ENCODE results near the gene SCGB1A1.

Gene SCGB1A1

DNA sequence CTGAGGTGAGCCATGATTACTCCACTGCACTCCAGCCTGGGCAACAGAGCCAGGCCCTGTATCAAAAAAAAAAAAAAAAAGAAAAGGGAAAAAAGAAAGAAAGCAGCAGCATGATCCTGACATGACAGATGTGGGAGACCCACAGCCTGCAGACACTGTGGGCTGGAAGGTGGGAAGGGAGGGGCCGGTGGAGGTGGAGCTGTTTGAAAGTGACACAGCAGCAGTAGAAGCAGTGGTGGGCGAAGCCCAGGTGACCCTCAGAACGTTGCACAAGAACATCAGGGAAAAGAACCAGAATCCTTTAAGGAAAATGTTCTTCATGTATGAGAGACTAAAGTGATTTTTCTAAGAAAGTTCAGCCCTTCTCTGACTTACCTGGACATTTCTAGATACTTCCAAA lies 26.3 kb upstream of the SCGB1A1 start:
- no peak for TF ChIP-seq ZNF274 (IDR thresholded peaks at IDR 0.05; ENCODE audit: low read depth, low read length)
- H3K4me3 ChIP-seq (ENCODE audit: low read length), result no peak overlapping the region

DNA sequence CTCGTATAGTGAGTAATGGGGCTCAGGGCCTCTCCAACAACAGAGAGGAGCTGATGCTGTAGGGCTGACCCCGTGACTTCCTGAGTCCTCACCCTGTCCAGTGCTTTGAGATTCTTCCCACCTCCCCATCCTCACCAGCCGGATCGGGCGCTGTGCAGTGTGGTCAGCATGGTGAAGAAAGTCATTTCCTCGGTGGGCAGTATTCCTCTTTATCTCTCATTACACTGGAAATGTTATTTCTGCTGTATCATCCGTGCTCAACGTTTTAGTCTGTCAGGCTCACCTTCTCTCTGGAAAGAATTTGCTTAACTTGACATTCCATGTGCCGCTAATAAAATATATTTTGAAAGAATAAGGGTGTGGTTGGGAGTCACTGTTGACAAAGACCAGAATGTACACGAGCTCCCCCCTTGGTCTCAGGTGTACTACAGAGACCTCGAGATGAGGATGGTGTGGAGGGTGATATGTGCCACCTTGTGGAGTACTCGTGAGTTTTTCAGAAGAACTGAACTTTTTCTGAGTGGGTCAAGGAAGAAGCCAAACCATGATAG lies 25.7 kb upstream of the SCGB1A1 start:
- no peak overlapping the region for H3K4me3 ChIP-seq (ENCODE audit: low read length)
- TF ChIP-seq ZNF274 (IDR thresholded peaks at IDR 0.05; ENCODE audit: low read depth, low read length), result no peak

DNA sequence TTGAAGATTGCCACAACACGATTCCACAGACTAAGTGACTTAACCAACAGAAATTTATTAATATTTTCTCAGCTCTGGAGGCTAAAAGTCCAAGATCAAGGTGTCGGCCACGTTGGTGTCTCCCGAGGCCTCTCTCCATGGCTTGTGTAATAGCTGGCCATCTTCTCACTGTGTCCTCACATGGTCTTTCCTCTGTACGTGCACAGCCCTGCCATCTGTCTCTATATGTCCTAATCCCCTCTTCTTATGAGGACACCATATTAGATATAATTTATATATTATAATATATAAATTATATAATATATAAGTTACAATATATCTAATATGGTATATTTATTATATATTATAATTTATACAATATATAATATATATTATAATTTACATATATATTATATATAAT lies 25.1 kb upstream of the SCGB1A1 start:
- H3K4me3 ChIP-seq (ENCODE audit: low read length), result no peak overlapping the region
- TF ChIP-seq ZNF274 (IDR thresholded peaks at IDR 0.05; ENCODE audit: low read depth, low read length), result no peak

DNA sequence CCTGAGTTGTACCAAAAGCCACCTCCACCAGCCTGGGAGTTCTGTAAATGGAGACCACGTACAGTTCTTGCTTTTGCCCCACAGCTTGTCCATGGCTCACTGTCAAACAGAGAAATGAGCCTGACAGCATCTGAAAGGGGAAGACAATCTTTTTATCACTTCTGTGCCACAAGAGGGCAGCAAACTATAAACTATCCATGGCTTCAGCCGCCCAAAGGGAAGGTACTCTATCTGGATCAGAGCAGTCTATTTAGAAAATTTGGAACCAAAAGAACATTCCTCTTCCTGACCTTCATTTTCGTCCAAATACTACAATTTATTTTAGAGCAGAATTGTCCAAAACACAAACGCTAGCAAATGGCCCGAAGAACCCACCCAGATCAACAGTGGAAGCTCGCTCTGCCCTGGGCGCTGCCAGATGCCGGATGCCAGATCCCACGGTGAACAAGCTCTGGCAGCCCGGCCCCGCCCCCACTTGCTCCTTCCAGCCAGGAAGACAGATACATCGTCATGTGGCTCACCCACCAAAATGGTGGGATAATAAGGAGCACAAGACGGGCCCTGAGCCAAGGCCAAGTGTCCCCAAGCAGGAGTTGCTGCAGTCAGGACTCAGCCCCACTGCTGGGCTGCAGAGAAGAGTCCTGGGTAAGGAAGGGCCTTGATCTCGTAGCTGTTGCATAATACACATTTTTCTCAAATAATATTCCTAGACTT lies 23.9 kb upstream of the SCGB1A1 start:
- H3K4me3 ChIP-seq (ENCODE audit: low read length), result no peak overlapping the region

DNA sequence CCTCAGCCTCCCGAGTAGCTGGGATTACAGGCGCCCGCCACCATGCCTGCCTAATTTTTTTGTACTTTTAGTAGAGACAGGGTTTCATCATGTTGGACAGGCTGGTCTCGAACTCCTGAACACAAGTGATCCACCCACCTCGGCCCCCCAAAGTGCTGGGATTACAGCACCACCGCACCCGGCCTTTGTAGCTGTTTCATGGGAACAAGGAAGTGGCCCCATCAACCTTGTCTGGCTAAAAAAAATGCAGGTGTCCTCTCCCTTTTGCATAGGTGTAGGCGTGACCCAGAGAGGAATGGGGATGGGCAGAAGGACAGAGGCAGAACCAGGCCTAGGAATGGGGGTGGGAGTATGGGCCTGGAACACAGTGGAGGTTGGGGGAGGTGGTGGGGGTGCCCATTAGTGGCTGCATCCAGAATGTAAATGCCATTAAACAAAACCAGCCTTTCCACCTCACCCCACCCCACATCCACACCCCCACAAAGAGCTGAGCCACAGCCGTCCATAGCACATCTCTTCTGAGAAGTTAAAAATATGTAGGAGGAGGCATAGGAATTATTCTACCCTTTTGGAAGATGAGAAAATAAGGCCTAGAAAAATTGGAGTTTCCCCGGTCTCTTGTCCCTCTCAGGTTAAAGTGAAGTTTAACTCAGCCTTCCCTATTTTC lies 22.8 kb upstream of the SCGB1A1 start:
- H3K4me3 ChIP-seq (ENCODE audit: low read length), result no peak overlapping the region
- TF ChIP-seq ZNF274 (IDR thresholded peaks at IDR 0.05; ENCODE audit: low read depth, low read length), result no peak

More for the DNA sequence above, 23.9 kb upstream of the SCGB1A1 start:
- no peak for TF ChIP-seq ZNF274 (IDR thresholded peaks at IDR 0.05; ENCODE audit: low read depth, low read length)

DNA sequence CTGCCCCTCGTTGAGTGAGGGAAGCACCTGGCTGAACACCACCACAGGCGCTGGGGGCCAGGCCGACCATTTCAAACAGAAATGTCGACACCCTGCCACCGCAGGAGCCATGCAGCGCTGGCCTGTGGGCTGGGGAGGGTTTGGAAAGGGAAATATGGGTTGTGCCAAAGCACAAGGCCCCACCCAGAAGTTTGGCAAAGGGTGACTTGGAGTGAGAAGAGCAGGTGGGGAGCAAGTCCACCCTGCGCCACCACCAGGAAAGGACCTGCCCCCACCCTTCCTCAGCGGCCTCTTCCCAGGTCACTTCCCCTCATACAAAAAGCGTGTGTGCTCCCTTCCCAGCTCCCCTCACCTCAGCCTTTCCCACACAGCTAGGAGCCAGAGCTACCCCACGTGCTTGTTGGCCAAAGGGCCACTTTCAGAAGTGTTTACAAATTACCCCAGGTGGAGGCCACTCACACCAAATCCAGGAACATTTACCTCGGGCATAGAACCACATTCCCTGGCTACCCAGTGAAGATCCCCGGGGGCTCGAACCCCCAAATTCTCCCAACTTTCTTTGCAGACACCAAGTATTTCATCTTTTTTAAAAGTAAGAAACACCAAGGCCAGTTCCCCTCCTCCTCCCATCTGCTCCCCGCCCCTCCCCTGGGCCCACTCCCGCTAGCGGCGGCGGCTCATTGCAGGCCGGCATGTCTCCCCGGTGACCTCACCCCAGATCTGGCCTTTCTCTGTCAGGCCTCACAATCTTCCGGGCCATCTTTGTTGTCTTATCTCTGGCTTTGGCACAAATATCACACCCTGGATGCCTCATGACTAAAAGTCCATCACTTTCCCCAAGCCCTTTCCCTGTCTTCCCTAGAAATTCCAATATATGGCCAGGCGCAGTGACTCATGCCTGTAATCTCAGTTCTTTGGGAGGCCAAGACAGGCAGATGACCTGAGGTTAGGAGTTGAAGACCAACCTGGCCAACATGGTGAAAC lies 20.5 kb upstream of the SCGB1A1 start:
- no peak for TF ChIP-seq ZNF274 (IDR thresholded peaks at IDR 0.05; ENCODE audit: low read depth, low read length)

DNA sequence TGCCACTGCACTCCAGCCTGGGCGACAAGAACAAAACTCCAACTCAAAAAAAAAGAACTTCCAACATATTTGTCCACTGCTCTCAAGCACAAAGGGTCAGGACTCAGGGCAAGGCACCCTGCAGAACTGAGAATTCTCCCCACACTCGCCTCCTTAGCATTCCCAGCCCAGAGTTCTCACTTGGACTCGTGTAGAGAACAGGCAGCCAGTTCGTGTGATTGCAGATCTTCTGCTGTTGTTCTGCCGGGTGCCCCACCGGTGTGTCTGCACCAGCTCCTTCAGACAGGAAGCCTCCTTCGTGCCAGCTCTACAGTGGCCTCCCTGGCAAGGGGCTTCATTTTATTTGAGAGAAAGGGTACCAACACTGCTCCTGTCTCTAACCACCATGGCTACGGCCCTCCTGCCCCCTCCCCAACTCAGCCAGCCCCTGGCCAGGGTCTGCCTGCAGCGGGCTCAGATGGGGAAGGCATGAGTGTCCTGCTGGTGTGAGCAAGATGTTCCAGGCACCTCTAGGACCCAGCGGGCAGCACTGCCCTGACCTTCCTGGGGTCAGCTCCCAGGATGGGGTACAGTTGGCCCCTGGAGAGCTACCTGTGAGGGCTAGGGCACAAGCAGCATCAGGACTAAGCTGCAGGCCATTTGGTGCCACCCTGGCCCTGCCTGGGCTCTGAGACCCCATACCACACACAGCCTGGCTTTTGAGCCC lies 19.5 kb upstream of the SCGB1A1 start:
- TF ChIP-seq ZNF274 (IDR thresholded peaks at IDR 0.05; ENCODE audit: low read depth, low read length), result no peak
- no peak overlapping the region for H3K4me3 ChIP-seq (ENCODE audit: low read length)

More for the DNA sequence above, 20.5 kb upstream of the SCGB1A1 start:
- H3K4me3 ChIP-seq (ENCODE audit: low read length), result no peak overlapping the region

DNA sequence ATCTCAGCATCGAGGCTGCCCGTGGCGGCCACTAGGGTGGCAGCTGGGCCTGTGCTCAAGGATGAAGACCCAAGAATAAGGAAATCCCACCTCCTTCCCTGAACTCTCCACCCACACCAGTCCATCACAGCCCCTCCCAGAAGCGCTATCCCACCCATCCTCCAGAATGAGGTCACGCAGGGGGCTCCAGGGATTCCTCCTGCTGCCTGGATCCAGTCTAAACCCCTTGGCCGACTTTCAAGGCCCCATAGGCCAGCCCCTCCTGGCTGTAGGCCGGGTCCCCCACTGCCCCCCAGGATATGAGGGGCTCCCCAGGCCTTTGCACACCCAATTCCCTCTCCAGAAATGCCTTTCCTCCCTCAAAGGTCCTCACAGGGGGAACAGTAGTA lies 19.0 kb upstream of the SCGB1A1 start:
- no peak for TF ChIP-seq ZNF274 (IDR thresholded peaks at IDR 0.05; ENCODE audit: low read depth, low read length)
- H3K4me3 ChIP-seq (ENCODE audit: low read length), result no peak overlapping the region

DNA sequence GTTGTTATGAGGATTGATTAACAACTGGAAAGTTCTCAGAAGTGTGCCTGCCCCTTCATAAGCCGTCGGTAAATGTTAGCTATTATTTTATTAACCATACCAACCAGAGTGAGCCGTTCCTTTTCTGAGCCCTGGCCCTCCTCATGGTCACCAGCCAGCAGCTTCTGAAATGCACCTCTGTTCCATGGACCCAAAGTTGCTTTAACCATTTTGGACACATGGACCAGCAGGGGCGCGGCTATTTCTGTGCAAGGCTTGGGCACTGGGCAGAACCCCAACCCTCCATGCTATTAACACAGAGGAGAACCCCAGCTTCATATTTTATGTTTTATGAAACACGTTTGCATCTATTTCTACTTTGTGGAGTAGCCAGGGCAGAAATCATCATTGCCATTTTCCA lies 18.6 kb upstream of the SCGB1A1 start:
- H3K4me3 ChIP-seq (ENCODE audit: low read length), result no peak overlapping the region
- no peak for TF ChIP-seq ZNF274 (IDR thresholded peaks at IDR 0.05; ENCODE audit: low read depth, low read length)

DNA sequence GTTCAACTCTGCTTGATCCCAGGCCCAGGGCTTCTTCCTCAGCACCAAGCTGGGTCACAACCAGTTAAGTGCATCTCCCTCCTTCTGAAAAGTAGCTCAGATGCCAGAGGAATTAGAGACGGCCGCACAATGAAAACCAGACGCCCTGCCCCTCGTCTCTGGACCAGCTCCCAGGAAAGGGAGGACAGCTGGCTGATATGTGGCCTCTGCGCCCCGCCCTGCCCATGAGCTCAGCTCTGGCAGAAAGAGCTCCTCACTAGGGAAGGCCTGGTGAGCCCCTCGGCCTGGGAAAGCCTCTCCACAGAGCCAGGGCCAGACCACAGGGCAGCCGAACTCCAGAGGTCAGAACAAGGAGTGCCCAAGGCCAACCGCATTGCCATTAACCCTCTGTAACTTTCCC lies 18.1 kb upstream of the SCGB1A1 start:
- no peak overlapping the region for H3K4me3 ChIP-seq (ENCODE audit: low read length)
- no peak for TF ChIP-seq ZNF274 (IDR thresholded peaks at IDR 0.05; ENCODE audit: low read depth, low read length)

DNA sequence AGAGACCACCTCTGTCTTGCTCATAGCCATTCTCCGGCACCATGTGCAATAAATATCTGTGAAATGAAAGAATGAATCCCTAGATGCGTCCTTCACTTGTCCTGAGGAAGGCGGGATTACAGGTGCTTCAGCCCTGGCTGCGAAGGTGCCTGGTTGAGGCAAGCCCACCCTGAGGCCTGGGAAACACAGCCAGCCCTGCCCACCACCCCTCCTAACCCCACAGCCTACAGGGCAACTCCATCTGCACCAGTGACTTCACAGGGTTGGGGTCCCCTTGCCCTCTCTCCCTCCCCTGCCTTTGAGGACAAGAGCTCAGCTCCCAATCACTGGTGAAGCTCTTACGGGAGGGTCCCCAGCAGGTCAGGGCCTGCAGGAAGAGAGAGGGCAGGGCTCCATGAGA lies 17.5 kb upstream of the SCGB1A1 start:
- TF ChIP-seq ZNF274 (IDR thresholded peaks at IDR 0.05; ENCODE audit: low read depth, low read length), result no peak
- no peak overlapping the region for H3K4me3 ChIP-seq (ENCODE audit: low read length)

DNA sequence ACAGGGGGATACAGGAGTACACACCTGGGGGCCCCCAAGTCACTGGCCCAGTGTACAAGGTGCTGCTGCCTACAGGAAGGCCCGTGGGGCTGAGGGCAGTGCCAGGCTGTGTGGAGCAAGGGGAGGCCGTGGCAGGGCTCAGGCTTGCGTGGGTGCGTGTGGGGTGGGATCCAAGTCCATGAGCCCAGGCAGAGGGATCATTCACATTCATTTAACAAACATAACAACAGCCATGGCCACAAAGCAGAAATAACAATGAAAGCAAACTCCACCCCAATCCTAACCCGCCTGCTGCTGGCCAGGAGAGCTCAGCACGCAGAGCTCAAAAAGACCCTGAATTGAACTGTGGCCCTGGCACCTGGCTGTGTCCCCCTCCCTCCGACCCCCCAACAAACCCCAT lies 17.0 kb upstream of the SCGB1A1 start:
- no peak overlapping the region for H3K4me3 ChIP-seq (ENCODE audit: low read length)
- TF ChIP-seq ZNF274 (IDR thresholded peaks at IDR 0.05; ENCODE audit: low read depth, low read length), result no peak

DNA sequence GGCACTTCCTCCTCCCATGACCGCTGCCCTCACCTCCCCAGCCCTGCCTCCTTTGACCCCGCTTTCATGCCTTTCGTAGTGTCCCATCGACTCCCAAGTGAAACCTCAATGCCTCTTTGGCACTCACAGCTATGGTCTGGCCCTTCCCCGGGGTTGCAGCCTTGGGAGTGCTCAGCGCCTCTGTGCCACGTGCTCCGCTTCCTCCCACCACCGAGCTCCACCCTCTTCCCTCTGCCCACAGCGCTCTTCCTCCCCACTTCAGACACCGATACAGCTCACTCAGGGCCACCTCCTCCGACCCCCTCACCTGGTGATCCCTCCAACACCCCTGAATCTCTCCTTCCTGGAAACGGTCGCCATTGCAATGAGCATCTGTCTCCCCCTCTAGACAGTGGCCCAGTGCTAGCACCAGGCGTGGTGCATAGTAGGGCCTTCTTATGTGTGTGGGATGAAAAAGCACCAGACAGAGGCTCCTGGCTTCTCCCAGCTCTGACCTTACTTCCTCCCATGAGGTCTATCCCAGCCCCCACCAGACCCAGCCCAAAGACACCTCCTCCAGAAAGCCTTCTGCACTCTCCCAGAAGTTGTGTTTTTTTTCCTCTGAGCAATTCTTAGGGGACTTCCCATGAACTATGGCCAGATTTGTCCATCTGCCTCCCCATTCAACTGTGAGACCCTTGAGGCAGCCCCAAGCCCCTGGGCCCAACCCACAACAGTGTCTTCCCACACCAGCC lies 16.4 kb upstream of the SCGB1A1 start:
- TF ChIP-seq ZNF274 (IDR thresholded peaks at IDR 0.05; ENCODE audit: low read depth, low read length), result no peak
- no peak overlapping the region for H3K4me3 ChIP-seq (ENCODE audit: low read length)
